AG08396 (cell line): ENCODE data around the gene ST6GAL1.
"Not testable (repeated sequence)": the region's sequence is repeated elsewhere in the genome, so short reads cannot be mapped to it uniquely, and the experiment has no call there.

Experiments
- DNase-seq: peaks from one replicate; pipeline ENCODE4 v3.0.0; 2012; ENCODE audit warnings: low spot score, mixed read lengths

ST6GAL1 gene

GRCh38 chr3:187021748-187022402 lies 91.5 kb downstream of the ST6GAL1 start:
- no peak for DNase-seq

- DNase-seq, result no peak
Observed at GRCh38 chr3:187022403-187023029, 92.2 kb downstream of the ST6GAL1 start.

GRCh38 chr3:187023340-187023739 lies 93.0 kb downstream of the ST6GAL1 start:
- DNase-seq, result not testable (repeated sequence)

GRCh38 chr3:187024536-187025226 lies 94.4 kb downstream of the ST6GAL1 start:
- no peak for DNase-seq

- no peak for DNase-seq
Observed at GRCh38 chr3:187025254-187025655, 94.9 kb downstream of the ST6GAL1 start.

- DNase-seq, result no peak
Observed at GRCh38 chr3:187025656-187026316, 95.5 kb downstream of the ST6GAL1 start.

GRCh38 chr3:187026317-187026670 lies 96.0 kb downstream of the ST6GAL1 start:
- no peak for DNase-seq

- DNase-seq, result no peak
Observed at GRCh38 chr3:187027531-187028278, 97.4 kb downstream of the ST6GAL1 start.

- DNase-seq, result no peak
Observed at GRCh38 chr3:187031934-187032333, 101.6 kb downstream of the ST6GAL1 start.

GRCh38 chr3:187036394-187036793 lies 106.1 kb downstream of the ST6GAL1 start:
- DNase-seq, result no peak

- no peak for DNase-seq
Observed at GRCh38 chr3:187039100-187039722, 108.9 kb downstream of the ST6GAL1 start.

- DNase-seq, result no peak
Observed at GRCh38 chr3:187039723-187040414, 109.5 kb downstream of the ST6GAL1 start.

GRCh38 chr3:187040516-187041361 lies 110.4 kb downstream of the ST6GAL1 start:
- no peak for DNase-seq

- no peak for DNase-seq
Observed at GRCh38 chr3:187041362-187042307, 111.3 kb downstream of the ST6GAL1 start.

GRCh38 chr3:187042346-187042745 lies 112.0 kb downstream of the ST6GAL1 start:
- DNase-seq, result no peak

- DNase-seq, result no peak
Observed at GRCh38 chr3:187042874-187043458, 112.6 kb downstream of the ST6GAL1 start.

GRCh38 chr3:187044206-187044605 lies 113.9 kb downstream of the ST6GAL1 start:
- no peak for DNase-seq

GRCh38 chr3:187044867-187045552 lies 114.7 kb downstream of the ST6GAL1 start:
- DNase-seq, result no peak
